ENCODE measurements around the gene MADD.
A peak's percentile ranks its signal among the peaks of the same experiment; 100 is the strongest.

The MADD gene

DNA sequence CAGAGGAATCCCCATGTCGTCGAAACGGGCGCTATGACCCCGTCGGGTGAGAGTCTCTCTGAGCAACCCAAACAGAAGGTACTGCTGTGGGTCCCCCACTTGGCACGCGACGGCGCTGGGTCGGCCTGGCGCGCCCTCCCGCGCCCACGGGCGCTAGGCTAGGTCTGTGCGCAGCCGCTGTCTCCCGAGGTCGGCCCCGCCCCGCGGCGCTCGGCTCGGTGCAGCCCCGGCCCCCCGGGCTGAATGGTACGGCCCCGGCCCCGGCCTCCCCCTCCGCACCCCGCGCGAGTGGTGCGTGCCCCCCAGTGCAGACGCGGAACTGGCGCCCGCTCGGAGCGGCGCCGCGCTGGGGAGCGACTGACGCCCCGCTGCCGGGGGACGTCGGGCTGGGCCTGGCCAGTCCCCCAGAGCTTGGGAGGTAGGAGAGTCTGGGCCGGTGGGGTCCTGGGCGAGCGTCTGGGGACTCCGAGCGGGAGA, at the start of gene MADD:
TSS of gene MADD (plus strand) at position 305 of the 477 bp plus-strand sequence.
- peak; percentile 78 for DNase-seq

- no peak for DNase-seq
Measured at GRCh38 chr11:47220401-47220821, 49.5 kb upstream of the MADD start.

DNA sequence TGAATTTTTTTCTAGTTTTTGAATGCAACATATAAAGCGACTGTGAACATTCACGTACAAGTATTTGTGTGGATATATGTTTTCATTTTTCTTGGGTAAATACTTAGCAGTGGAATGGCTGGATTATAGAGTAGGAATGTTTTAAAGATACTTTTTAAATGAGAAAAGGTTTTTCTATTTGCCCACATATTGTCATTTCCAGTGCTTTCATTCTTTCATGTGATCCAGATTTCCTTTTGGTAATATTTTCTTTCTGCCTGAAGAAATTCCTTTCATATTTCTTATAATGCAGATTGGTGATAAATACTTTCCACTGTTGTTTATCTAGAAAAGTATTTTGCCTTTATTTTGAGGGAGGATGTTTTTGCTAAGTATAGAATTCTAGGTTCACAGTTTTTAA, 47.2 kb upstream of the MADD start:
- no peak for DNase-seq

GRCh38 chr11:47225552-47226400, 44.2 kb upstream of the MADD start:
- DNase-seq: no peak

- DNase-seq: no peak
Measured at GRCh38 chr11:47229161-47229560, 40.8 kb upstream of the MADD start.

DNA sequence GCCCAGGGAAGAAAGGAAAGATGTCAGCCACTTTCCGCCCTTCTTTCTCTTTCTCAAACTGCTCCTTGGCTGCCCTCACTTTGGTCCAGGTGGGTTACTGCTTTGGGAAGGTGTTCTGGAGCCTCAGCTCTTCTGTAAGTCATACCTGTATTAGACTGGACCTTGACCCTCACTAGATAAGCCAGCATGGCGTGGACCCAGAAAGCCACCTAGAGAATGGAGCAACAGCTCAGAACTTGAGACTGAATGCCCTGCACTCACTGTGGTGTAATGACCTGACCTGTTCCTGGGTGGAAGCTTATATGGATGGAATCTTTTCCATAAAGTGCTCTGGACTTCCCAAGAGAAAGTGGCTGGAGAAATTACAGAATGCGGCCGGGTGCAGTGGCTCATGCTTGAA, 36.9 kb upstream of the MADD start:
- DNase-seq: no peak

DNA sequence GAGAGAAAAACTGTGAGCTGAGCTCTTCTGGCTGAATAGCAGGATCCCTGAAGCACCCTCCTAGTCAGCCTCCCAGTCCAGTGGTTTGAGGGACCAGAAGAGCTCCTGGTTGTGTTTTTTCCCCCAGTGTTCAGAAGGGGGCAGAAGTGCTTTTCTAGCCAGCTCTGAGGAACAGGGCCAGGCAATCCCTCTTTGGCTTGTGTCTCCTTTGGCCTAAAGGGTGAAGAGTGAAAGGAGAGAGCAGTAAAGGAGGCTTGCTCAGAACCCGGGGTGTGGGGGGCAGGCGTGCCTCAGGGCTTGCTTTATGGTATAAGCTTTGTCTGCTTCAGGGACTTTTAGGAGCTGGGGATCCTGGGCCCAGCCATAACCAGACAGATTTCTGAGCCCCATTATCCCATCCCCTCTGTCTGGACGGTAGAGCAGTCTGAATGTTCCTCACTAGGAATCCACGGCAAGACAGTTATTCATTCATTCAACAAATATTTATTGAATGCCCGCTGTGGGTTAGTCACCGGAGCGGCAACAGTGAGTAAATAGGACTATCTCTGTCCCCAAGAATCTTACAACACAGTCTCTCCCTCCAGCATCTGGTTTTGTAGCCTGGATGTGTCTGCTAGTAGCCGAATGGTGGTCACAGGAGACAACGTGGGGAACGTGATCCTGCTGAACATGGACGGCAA, 35.8 kb upstream of the MADD start:
- DNase-seq: peak; percentile 39

DNA sequence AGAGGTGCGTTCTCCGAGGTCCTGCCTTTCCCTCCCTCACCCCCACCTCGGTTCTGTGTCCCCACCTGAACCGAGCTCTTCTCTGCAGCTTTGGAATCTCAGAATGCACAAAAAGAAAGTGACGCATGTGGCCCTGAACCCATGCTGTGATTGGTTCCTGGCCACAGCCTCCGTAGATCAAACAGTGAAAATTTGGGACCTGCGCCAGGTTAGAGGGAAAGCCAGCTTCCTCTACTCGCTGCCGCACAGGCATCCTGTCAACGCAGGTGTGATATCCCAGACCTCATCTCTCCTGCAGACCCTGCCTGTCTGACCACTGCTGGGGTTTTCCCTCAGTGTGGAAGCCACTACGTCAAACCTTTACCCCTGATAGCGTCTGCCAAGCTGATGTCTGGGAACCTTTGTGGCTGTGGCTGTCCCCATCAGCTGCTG, 35.2 kb upstream of the MADD start:
- peak; percentile 78 for DNase-seq

DNA sequence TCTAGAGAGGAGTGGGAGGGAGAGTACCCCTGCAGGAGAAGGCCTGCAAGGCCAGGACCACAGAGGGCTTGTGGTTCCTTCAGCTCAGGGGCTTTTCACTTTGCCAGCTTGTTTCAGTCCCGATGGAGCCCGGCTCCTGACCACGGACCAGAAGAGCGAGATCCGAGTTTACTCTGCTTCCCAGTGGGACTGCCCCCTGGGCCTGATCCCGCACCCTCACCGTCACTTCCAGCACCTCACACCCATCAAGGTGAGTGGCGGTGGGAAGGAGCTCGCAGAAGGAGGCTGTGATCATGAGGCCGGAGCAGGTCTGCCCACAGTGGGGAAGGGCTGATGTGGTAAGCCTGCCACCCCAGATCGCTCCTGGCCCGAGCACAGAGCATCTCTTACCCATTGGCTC, 34.8 kb upstream of the MADD start:
- no peak for DNase-seq

DNA sequence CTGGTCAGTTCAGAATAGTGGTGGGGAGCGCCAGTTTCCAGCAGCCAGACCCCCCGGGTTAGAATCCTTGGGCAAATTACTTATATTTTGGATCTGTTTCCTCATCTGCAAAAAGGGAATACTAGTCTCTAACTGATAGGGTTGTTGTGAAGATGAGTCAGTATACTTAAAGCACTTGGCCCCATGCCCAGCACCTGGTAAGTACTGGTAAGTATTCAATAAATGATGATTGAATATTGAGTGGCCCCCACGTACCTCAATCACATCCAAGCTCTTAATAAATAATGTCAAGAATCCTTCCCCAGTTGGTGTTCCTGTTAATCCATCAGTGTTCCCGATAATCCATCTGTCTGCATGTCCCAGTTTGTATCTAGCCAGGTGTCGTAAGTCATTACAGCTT, 33.5 kb upstream of the MADD start:
- DNase-seq: peak; percentile 39

GRCh38 chr11:47239852-47240251, 30.1 kb upstream of the MADD start:
- no peak for DNase-seq

DNA sequence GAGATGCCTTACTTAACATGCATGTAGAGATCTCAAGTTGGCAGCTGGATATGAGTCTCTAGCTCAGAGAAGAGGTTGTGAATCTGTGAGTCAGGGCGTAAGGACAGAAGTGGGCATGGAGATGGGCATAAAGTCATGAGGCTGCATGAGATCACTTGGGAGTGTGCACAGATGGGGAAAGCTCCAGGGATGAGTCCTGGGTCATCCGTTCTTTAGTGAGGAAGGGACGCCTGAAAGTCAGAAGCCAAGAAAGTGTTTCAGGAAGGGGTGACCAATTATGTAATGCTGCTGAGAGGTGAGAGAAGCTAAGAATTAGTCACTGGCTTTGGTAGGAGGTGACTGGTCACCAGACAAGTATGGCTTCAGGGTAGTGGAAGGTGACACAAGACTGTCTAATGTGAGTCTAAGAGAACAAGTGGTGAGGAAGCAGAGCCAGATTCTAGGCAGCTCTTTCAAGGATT, 28.1 kb upstream of the MADD start:
- DNase-seq: no peak

- no peak for DNase-seq
Measured at GRCh38 chr11:47242596-47243192, 27.2 kb upstream of the MADD start.

DNA sequence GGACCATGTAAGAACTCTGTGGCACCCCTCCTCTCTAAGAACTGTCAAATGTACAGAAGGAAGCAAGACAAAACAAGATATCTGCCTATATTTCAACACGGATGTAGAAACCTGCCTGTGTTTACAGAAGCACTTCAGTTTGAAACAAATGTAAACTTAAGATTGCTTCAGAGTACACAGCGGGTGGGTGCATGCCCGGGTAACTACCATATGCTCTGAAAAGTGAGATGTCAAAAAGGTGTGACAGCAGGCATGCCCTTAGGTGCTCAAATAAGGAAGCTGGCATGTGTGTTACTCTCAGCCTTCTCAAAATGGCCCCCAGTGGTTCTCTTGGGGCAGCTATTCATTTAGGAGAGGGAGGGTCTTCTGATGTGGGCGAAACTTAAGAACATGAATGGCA, 26.5 kb upstream of the MADD start:
- DNase-seq: no peak

- no peak for DNase-seq
Measured at GRCh38 chr11:47244448-47245350, 25.2 kb upstream of the MADD start.

GRCh38 chr11:47245611-47246357, 24.1 kb upstream of the MADD start:
- DNase-seq: no peak

GRCh38 chr11:47247502-47247901, 22.4 kb upstream of the MADD start:
- DNase-seq: no peak

- DNase-seq: no peak
Measured at GRCh38 chr11:47248304-47248663, 21.6 kb upstream of the MADD start.

DNA sequence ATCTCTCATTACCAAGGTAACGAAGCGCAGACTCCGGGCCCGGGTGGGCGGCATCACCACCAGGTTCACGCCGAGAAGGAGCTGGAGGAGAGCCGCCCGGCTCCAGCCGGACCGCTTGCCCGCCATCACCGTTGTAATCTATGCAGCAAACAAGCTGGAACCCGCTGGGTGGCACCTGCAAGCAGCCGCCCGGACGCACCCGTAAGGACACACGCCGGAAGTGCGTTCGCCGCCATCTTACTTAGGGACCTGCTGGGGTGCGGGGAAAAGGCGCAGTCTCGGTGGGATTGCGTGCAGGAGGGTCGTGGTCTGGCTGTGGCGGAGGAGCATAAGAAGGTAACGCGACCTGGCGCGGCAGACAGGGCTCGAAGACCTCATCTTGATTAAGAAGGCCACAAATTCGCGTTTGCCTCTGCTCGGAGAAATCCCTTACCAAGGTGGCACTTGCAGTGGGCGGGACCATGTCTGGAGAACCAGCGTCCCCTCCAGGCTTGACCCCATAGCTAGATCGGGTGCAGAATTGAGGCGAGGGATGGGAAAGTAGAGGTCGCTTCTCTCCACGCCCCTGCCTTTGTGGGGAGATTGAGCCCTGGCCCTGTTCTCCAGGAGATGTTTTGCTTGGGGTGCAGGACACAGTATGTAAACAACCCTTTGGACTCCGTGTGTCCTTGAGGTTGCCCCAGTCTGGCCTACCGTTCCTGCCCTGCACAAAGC, 21.1 kb upstream of the MADD start, which contains the start of gene ACP2:
TSS of gene ACP2 (minus strand) at position 151 of the 714 bp plus-strand sequence. CDS start at position 126, 25 bp downstream.
- DNase-seq: peak; percentile 67

- no peak for DNase-seq
Measured at GRCh38 chr11:47249378-47249715, 20.6 kb upstream of the MADD start.

DNA sequence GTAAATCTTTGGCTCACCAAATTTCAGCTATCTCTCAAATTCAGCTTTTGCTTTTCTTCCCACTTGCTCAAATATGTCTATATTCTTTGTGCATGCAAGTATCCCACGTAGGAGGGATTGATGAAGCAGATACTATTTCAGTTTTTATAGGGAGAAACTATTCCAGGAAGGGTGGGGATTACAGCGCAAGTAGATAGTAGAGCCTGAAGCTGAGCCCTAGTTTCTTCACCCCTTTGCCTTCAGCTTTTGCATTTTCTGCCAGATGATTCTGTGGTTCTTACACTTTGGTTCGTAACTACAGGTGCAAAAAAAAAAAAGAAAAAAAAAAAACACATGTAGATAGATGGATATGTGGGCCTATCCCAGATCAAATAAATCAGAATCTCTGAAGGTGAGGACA, 18.2 kb upstream of the MADD start:
- no peak for DNase-seq

All from SHP77 treated with DMSO at 0.1 percent for 48 hours (cell line).